Adipose tissue (tissue), 3 donors: Measurements from ENCODE around the gene NPAS3. TPM values are rescaled to one million over a fixed set of nuclear protein-coding genes. Genes with fewer than 3 reads are reported as not detected.

Experiments used
- H3K27ac ChIP-seq: one replicate; pipeline ENCODE4 v1.5.1; 2013; ENCODE audit warnings: low read depth, low read length
- WGBS, 3 donors: extraction: QIAGEN DNeasy Blood & Tissue Kit; methylation state at CpG; one replicate each; pipeline ENCODE4 v1.1.7; 2013; 5-methylcytosine and 5-hydroxymethylcytosine counted together
- polyA plus RNA-seq, 3 donors: library from polyadenylated mRNA; stranded (reverse); fragments of 200-250 nt; gene quantifications; one replicate each; pipeline ENCODE4 v1.2.3, GENCODE V29; 2013
- donor health status: healthy with polysubstance abuse.
- donor health status: Bipolar disorder and iron deficiency.
- donor health status: healthy.

NPAS3 gene
- polyA plus RNA-seq, 3 donors: 0.26 to 2.8 (median 0.51) TPM

GRCh38 chr14:33728010-33728498 is 789.4 kb downstream of the NPAS3 start:
- WGBS, 3 donors: 40 to 74% (median 71%) methylated on average over 3 of the region's 3 CpGs
- no peak overlapping the region for H3K27ac ChIP-seq

- no peak overlapping the region for H3K27ac ChIP-seq
- WGBS, 3 donors: 82 to 87% (median 86%) methylated on average over 1 of the region's 1 CpG
Observed at GRCh38 chr14:33730156-33730555, 791.5 kb downstream of the NPAS3 start.

- WGBS, 3 donors: 82 to 92% (median 85%) methylated on average over 7 of the region's 7 CpGs
- H3K27ac ChIP-seq: no peak overlapping the region
Observed at GRCh38 chr14:33732175-33732574, 793.5 kb downstream of the NPAS3 start.

- H3K27ac ChIP-seq: no peak overlapping the region
- 86 to 94% (median 91%) methylated on average over 6 of the region's 6 CpGs for WGBS, 3 donors
Observed at GRCh38 chr14:33733310-33733709, 794.6 kb downstream of the NPAS3 start.

GRCh38 chr14:33733721-33734120 is 795.0 kb downstream of the NPAS3 start:
- no peak overlapping the region for H3K27ac ChIP-seq

- H3K27ac ChIP-seq: no peak overlapping the region
- WGBS, 3 donors: 67 to 77% (median 77%) methylated on average over 3 of the region's 3 CpGs
Observed at GRCh38 chr14:33734387-33734786, 795.7 kb downstream of the NPAS3 start.

- H3K27ac ChIP-seq: no peak overlapping the region
- 94 to 97% (median 94%) methylated on average over 3 of the region's 3 CpGs for WGBS, 3 donors
Observed at GRCh38 chr14:33736299-33736825, 797.7 kb downstream of the NPAS3 start.

- no peak overlapping the region for H3K27ac ChIP-seq
- 79 to 95% (median 94%) methylated on average over 3 of the region's 3 CpGs for WGBS, 3 donors
Observed at GRCh38 chr14:33736979-33737378, 798.3 kb downstream of the NPAS3 start.

GRCh38 chr14:33737446-33737845 is 798.8 kb downstream of the NPAS3 start:
- 71 to 88% (median 75%) methylated on average over 2 of the region's 2 CpGs for WGBS, 3 donors
- no peak overlapping the region for H3K27ac ChIP-seq

- WGBS, 3 donors: 76 to 96% (median 93%) methylated on average over 4 of the region's 4 CpGs
- H3K27ac ChIP-seq: no peak overlapping the region
Observed at GRCh38 chr14:33738029-33738428, 799.4 kb downstream of the NPAS3 start.

GRCh38 chr14:33738491-33738890 is 799.8 kb downstream of the NPAS3 start:
- no peak overlapping the region for H3K27ac ChIP-seq
- 78 to 93% (median 91%) methylated on average over 3 of the region's 3 CpGs for WGBS, 3 donors

- WGBS, 3 donors: 86 to 91% (median 87%) methylated on average over 5 of the region's 5 CpGs
- H3K27ac ChIP-seq: no peak overlapping the region
Observed at GRCh38 chr14:33740531-33740930, 801.9 kb downstream of the NPAS3 start.

GRCh38 chr14:33742166-33742565 is 803.5 kb downstream of the NPAS3 start:
- WGBS, 3 donors: 70 to 78% (median 77%) methylated on average over 4 of the region's 4 CpGs
- H3K27ac ChIP-seq: no peak overlapping the region

GRCh38 chr14:33745163-33745562 is 806.5 kb downstream of the NPAS3 start:
- H3K27ac ChIP-seq: no peak overlapping the region
- WGBS, 3 donors: 73 to 80% (median 74%) methylated on average over 6 of the region's 6 CpGs

- 59 to 69% (median 67%) methylated on average over 1 of the region's 1 CpG for whole genome bisulfite sequencing, 3 donors
- no peak overlapping the region for H3K27ac ChIP-seq
Observed at GRCh38 chr14:33747749-33748148, 809.1 kb downstream of the NPAS3 start.

- 63 to 70% (median 67%) methylated on average over 4 of the region's 4 CpGs for WGBS, 3 donors
- no peak overlapping the region for H3K27ac ChIP-seq
Observed at GRCh38 chr14:33754261-33754660, 815.6 kb downstream of the NPAS3 start.

- H3K27ac ChIP-seq: no peak overlapping the region
- WGBS, 3 donors: 85 to 93% (median 86%) methylated on average over 5 of the region's 5 CpGs
Observed at GRCh38 chr14:33755358-33755757, 816.7 kb downstream of the NPAS3 start.

- WGBS, 3 donors: 41 to 93% (median 89%) methylated on average over 1 of the region's 1 CpG
- no peak overlapping the region for H3K27ac ChIP-seq
Observed at GRCh38 chr14:33756833-33757232, 818.2 kb downstream of the NPAS3 start.

- H3K27ac ChIP-seq: no peak overlapping the region
Observed at GRCh38 chr14:33758547-33758946, 819.9 kb downstream of the NPAS3 start.

- 49 to 57% (median 50%) methylated on average over 4 of the region's 4 CpGs for WGBS, 3 donors
- H3K27ac ChIP-seq: no peak overlapping the region
Observed at GRCh38 chr14:33762161-33762851, 823.6 kb downstream of the NPAS3 start.
